Activated naive CD8-positive, alpha-beta T cell treated with anti-CD3 and anti-CD28 coated beads, Interleukin-2, amount 50 U/mL, for 16 hours (primary cell): ENCODE measurements around the gene AOAH.

Experiments
- DNase-seq: peaks from one replicate; pipeline ENCODE4 v3.0.0-alpha.2; 2020; ENCODE audit warnings: low read depth, low spot score

AOAH gene

DNA sequence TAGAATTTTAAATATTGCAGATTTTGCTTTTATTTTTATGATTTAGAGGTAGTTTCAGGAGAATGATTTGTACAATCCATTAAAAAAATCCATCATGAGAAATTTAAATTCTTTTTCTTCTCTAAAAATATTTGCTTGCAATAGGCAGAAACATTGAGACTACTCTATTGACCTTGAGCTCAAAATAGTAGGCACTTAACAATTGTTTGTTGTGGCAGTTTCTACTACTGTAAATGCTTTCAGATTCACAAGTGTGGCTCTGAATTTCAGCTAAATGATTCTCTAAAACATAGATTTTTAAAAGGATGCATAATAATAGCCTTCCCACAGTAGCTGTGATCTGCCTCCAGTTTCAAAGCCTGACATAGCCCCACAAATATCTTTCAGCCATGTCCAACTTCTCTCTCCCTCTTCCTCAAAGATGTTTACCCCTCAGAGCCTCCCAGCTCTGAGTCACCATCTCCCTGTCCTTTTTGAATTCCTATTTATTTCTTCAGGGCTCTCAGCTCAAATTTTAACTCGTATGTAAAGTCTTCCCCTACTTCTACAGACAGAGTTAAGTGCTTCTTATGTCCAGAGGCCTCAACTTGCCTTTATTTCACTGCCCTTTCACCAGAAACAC lies 160.5 kb downstream of the AOAH start:
- DNase-seq, result no peak

DNA sequence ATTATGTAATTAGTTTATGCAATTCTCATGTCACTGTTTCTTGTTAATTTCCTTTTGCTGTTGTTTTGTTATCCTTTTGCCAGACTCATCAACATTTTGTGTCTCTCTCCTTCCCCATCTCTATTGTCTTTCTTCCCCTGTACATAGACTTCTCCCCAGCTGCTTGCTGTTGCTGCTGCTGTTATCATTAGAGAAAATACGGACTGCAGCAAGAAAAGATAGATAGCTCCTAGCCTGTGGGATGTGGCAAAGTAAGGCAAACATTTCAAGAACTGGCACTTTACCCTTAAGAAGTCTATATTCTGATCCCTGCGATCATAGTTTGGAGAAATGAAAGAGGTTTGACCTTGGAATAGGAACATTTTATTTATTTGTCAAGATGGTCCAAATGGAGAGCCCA lies 162.2 kb downstream of the AOAH start:
- DNase-seq, result no peak

DNA sequence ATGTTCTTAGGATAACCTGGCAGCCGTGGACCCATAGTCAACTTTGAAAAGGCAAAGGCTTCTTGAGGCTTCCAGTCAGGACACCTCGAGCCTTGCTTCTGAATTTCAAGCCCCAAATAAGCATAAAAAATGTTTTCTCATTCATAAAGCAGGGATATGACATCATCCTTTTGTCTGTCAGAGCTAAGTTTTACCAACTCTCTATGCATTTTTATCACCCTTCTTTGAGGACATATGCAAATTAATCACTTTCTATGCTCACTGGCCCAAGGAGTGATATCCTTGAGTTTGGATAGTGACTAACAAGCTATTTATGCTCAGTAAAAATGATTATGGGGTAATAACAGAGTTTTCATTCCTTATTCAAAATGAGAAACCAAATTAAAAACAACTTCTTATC lies 175.3 kb downstream of the AOAH start:
- no peak for DNase-seq

DNA sequence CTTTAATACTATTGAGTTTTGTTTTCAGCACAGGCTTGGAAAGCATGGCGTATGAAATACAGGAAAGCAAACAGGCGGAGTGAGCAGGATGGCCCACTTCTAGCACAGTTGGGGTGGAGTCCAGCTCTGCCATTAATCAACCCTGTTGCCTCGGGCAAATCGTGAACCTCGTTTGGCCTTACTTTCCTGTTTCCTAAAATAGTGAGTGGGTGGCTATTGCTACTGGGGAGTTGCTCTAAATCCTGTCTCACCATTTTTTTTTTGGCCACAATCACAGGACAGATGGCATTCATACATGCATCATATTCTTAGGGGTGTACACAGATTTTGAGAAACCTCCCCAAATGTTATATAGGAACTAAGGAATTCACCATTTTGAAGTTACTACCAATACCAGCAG lies 176.9 kb downstream of the AOAH start:
- DNase-seq, result no peak

DNA sequence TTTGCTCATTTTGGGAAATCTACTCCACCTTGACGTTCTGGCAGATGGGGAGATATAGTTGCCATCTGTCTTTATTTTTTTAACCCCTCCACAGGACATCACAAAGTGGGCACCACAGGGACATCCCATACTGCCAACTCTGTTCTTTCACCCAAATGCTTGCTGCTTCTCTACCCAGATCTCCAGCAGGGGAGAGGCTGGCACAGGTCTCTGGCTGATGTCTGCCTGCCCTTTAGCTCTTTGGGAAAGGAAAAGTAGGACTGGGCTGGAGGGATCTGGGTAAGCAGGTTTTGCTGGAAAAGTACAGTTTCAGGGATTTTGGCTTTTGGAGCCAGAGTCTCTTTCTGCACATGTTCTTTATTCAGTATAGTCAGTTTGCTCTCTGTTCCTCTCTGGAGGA lies 178.0 kb downstream of the AOAH start:
- DNase-seq, result no peak

DNA sequence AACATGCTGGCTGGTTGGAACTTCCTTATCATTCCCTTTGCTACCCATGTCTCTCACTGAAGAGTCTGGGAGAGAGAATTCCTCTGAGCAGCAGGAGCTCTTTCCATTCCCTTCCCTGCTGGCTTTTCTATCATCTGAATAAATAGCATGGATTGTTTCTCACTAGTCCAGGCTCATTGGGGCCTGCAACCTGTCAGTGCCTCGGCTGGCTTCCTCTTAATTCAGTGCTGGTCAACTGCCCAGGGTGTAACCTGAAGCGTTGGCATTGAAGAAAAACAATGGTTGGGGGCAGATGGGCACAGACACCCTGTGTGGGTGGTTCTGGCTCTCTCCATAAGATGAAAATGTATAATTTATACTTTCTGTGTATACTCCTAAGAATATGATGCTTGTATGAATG lies 179.0 kb downstream of the AOAH start:
- no peak for DNase-seq

DNA sequence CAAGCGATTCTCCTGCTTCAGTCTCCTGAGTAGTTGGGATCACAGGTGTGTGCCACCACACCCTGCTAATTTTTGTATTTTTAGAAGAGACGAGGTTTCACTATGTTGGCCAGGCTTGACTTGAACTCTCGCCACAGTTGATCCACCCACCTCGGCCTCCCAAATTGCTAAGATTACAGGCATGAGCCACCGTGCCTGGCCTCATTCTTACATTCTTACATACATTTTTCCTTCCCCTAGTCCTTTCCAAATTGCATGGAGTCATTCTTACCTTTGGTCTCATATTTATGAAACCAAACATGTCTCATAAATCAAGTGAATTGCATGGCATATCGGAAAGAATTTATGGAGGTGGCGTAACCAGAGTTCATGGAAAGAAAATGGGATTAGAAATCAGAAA lies 186.2 kb downstream of the AOAH start:
- DNase-seq, result no peak

DNA sequence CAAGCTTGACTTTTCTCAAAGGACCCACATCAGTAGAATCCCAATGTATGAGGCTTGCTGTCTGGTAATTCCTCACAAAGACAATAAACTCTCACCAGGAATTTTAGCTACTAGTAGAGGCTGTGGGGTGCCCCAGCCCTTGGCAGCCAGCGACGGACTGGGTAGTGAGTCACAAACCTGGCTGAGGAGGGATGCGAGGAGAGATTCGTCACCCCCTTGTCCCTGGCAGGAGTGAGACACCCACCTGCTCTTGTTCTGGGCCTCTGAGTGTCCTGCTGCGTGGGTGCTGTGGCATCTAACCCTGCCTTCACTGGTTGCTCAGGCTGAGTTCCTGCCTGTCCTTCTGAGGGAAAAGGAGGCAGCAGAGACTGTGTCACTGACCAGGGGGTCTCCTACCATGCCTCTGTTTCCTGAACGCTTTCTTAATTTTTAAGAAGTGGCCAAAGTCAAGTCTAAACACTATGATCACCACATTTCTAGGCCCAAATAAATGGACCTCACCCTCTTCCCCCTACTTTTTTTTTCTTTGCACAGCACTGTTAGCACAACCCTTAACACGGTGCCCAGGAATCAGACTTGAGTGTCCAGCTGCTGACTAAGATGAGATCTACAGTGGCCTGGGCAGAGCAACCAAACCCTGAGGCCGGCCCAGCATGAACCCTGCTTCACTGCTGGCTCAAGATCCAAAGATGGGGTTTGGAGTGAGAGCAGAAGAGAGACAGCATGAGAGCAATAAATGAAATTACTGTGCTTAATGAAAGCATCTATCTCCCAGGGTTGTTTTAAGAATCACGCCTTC lies 188.2 kb downstream of the AOAH start:
- no peak for DNase-seq

DNA sequence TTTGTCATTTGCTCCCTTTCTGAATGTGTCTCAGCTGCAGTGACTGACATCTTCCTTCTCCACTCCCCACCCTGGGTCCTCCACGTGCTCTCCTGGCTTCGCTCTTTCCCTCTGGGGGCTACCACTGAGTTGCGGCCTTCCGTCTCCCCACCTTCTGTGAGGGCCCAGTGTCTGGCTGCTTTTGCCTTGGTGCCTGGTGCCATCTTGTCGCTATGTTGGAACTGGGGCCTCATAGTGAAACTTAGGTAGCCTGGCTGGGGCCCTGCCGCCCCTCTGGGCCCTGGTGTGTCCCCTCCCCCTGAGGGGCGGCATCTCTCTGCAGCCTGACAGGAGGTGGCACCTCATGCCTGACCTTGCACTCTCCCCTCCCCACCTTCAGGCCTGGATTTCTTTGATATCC lies 190.6 kb downstream of the AOAH start:
- DNase-seq, result no peak

DNA sequence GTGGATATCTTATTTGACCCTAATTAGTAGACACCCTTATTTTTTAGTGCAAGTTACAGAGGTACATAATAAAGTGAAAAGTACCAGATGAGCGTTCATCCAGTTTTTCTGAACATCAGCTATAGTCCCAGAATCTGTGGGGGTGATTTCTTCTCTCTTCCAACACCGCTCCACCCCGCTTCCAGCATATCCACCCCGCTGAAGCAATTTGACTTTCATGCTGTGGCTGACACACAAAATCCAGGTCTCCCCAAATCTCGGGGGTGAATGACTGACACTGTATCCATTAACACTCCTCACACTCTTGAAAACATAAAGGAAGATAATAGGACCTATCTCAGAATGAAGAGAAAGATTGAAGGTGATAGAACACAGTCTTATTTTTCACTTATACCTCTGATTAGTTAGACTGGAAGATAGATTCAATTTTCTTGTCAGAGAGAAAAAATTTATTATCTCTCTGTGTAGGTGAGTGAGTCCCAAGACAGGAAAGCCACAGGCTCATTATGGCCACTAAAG lies 191.3 kb downstream of the AOAH start:
- no peak for DNase-seq

DNA sequence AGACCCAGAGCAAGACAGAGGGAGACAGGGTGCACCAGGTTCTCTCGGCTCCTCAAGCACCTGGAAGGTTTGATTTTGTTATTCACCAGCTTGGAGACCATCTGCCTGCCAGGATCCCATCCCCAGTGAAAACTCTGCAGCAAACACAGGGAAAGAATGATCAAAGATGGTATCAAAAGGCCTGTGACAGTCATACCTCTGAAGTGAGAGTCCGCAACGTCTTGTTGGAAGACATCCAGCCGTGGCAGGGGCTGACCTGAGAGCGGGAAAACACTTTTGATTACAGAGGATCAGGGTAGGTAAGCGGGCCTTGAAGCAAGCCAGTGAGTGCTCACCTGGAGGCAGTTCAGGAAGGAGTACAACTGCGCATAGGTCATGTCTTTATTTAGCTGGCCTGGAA lies 192.3 kb downstream of the AOAH start:
- no peak for DNase-seq

DNA sequence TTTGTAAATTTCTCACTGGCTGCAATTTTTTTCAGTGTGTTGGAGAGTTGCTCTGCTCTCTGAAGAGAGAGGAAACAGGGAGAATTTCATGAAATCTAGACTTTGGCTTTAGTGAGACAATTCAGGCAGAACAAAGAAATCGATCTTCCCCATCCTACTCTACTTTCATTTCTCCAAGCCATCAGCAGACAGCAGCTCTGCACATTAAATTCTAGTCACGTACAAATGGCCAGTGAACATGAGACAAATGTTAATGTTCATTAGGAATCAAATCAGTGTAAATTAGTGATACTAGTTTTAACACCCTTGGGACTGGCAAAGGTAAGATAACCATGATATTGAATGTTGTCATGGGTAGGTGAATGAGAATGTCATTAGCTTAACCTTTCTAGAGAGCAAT lies 193.8 kb downstream of the AOAH start:
- no peak for DNase-seq

DNA sequence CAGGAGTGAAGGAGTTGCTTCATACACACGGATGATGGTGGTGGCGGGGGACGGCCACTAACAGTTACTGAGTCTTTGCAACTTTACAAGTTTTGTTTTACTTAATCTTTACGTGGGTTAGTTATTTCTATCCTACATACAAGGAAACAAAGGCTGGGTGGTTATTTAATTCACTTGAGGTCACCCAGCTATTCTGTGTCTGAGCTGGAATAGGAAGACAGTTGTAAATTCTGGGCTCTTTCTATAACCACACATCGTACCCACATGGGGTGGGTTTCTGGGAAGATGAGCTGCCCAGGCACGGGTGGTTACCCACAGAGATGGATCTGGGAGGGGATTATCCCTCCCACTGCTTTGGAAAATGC lies 196.8 kb downstream of the AOAH start:
- DNase-seq, result no peak

DNA sequence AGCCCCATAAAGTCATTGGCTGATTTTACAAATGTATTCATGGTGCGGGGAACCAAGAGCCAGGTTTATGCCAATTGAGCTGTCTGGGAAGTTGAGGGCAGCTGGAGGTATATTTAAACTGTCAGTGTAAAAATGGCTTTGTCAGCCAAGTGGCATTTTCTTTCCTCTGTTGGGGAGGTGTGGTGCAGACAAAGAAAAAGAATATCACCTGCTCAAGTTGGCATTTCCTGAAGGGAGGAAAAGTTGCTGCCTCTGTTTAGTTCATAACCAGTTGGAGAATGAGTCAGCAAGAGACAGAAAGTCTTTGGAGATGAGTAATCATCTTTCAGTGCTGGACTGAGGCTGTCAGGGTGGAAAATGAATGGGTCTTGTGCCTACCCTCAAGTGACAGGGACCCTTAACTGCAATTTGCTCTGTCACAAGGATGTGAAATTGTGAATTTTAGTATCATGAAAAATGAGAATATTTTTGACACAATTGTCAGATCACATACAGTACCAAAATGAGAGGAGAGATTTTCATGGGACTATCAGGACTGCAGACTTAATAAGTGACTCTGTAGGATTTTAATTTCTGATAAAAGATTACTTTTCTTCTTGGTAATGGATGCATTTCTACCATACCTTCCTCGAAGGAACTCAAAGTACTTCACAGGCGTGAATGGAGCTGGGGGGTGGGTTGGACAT lies 197.3 kb downstream of the AOAH start:
- DNase-seq, result no peak

DNA sequence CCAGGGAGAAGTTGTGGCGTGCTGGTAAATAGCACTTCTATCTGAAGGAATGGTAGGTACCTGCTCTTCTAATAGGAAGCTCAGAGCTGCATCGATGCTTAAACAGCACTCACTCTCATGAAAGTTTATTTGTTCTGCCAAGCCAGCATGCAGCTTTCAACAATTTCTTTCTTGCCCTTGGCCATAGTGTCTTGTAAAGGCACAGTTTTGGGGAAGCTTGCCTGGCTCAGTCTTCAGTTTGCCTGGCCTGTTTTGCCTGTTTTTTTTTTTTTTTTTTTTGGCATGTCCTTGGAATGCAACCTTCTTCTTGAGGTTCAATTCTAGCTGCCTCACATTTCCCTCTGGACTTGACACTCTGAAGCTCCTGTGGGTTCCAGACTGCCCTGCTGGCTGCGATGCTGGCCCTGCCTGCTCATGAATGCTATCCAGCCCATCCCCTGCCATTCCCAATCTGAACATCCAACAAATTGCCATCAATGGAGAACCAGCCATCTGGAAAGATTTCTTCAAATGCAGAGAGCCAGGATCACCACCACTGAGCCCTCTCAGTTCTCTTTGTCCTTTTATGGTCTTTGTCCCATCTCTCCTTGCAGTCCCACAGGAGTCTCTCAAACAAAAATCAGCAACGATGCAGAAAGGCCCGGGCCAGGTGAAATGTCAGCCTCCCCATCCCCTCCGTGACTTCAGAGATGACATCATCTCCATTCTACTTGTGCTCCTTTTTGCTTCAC lies 200.8 kb downstream of the AOAH start:
- DNase-seq, result no peak

DNA sequence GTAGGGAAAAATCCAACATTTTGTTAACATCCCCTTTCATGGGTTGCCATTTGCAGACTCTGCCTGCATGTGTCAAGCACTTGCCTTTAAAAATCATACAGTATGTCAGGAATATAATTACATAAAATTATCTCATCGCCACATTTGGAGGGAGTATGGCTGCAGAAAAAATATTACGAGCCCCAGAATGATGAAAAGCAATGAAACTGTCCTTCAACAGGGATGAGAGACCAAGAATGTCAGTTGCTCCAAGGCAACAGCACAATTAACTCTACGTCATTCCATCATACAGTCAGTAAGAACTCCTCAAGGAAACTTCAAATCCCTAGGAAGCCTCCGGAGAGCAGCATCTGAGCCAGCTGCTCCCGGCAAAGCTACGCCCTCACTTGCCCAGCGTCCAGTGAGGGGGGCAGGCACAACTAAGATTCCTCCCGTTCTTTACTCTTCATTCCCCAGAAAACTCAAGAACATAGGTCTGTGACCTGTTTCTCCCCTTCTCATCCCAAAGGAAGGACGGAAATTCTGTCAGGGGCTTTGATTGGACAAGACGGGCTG lies 201.8 kb downstream of the AOAH start:
- DNase-seq, result no peak

DNA sequence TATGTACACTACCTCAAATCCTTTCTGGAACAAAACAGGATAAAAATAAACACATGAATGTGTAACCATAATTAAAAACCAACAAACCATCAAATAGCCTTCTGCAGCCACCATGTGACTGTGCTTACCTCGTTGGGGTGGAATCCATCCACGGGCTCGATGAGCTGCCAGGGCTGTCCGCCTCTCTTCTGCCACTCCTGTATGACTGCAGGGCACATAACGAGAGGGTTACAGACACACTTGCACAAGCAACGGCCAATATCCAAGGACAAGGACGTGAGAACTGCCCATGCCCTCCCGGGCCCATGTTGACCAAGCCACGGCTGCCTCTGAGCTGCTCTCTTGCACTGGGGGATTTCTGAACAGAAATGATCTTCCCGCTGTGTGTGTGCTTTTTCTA lies 202.4 kb downstream of the AOAH start:
- no peak for DNase-seq

DNA sequence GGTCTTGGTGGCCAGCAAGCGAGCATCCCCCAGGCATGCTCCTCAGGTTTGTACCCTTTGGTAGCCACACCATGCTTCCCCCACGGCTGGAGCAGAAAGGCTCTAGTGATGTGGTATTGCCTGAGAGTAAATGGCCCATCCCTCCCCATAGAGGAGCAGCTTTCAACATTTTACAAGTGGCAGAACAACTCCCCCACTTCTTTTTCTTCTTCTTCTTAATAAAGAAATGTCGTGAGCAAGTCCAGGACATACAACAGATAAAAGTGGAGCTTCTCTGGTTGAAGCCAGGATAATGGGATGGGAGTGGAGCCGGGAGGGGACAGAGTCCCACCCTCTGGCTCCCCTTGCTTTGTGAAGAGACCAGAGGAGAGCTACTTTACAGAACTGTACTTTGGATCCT lies 203.2 kb downstream of the AOAH start:
- no peak for DNase-seq

DNA sequence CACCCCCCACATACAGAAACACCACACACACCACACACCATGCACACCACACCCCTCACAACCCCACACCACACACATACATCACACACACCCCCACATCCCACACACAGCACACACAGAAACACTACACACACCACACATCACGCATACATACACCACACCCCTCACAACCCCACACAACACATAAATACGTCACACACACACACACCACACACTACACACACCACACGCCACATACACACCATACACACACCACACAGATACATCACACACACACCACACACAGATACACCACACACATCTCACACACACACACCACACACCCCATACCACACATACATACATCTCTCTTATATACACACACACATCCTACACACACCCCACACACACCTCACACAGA lies 208.4 kb downstream of the AOAH start:
- no peak for DNase-seq

DNA sequence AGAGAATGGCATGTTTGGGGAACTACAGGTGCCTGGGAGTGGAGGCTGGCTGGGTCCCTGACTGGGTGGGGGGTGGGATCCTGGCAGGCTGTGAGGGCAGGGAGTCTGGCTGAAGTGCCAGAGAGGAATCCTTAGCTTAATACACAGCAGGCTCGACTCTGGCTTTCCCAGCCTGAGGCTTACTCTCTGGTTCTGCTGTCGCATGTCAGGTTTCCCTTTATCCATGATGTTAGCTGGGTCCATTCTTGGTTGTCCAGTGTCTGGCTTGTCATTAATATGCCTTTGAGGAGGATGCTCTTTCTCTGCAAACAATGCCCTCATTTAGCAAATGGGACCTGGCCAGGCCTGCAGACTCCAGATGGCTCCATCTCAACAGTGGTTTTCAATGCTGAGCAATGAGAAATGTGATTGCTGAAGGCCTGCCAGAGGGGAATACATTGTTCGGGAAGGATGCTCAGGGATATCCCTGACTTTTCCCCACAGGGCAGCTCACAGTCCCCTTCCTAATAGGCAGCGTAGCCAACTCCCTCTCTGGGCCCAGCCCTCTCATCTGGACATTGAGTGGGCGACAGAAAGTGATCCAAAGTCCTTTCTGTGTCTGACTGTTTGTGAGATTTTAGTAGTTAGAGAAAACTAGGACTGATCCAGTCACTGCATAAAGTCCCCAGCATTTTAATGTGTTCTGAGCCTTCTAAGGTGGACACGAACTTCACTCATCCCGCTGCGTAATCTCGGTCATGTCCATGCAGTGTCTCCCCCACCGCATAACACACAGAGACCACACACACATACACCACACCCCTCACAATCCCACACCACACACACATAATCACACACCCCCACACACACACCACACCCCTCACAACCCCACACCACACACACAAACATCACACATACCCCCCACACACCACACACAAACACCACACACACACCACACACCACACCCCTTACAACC lies 209.7 kb downstream of the AOAH start:
- no peak for DNase-seq

DNA sequence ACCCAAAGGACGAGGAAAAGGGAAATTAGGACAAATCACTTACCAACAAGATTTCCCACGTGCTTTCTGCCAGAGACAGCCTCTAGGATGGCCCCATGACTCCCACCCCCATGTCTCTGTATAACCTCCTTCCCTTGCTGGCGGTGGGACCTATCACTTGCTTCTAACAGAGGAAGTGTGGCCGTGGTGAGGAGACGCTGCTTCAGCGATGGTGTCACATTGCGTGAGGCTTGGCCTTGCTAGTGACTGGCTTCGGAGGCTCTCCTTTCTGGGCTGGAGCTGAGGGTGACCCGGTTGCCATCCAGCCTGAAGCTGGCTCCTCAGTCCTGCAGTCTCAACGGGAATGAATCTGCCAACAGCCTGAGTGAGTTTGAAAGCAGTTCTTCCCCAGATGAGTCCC lies 210.9 kb downstream of the AOAH start:
- DNase-seq, result no peak
